MM.1S (cell line): ENCODE results near the gene MAPK10.

Experiments used
- CTCF ChIP-seq: fragments of 300-600 bp; sonication (generic); IDR thresholded peaks from 2 replicates; pipeline ENCODE4 v1.5.1; 2016; ENCODE audit warnings: antibody characterized with exemption, low read length, mixed read lengths
- EZH2 ChIP-seq: fragments of 300-600 bp; sonication (generic); optimal IDR thresholded peaks from 2 replicates; pipeline ENCODE3; 2017; ENCODE audit warnings: low read depth, mild to moderate bottlenecking, antibody characterized with exemption, low read length, mixed read lengths

DNA sequence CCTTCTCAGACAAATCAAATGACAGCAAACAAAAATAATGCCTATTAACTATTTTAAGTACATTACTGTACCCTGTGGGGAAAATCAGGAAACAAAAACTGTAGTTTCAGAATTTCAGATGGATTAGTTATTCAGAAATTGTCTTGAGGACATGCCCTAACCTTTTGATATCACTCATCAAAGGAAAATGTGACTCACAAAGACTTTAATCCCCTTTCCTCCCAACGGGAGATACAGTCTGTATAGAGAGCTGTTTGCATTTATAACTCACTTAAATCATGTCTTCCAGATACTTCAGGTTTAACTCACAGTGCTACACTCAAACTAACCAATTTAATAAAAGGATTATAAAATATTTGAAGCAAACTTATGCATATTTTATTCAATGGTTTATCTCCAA, 304.0 kb downstream of the MAPK10 start:
- no peak for TF ChIP-seq CTCF
- TF ChIP-seq EZH2, result no peak
